HL-60/S4 (cell line): ENCODE measurements around the gene C3orf52.

Experiments used
- in situ Hi-C: fragments of 300-500 bp; cut with MboI; formaldehyde crosslinking; loops from 2 replicates; pipeline ENCODE4 v1.14.3; 2022; ENCODE audit warnings: low sequenced_read_pairs

C3orf52 gene

DNA sequence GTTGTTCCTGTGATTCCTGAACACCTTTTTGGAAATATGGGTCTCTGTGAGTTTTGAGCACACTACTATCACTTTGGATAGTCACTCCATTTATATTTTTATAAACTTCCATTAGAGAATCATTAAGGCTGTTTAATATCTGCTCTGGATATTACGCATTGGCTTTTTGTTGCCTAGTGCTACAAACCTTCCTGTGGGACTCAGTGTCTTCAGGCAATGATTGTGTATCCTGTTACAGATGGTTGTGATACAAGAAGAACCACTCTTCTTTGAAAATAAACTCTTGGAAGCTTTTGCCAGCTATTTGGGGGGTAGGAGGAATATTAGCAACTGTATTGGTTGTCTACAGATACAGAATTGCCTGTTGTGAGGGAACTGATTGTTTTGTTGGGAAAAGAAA lies 31.2 kb downstream of the C3orf52 start:
- in situ Hi-C loops = loop anchor here (25.0 kb wide), 1 partner anchor 170 kb away; the partner anchor contains the start of gene SLC9C1

DNA sequence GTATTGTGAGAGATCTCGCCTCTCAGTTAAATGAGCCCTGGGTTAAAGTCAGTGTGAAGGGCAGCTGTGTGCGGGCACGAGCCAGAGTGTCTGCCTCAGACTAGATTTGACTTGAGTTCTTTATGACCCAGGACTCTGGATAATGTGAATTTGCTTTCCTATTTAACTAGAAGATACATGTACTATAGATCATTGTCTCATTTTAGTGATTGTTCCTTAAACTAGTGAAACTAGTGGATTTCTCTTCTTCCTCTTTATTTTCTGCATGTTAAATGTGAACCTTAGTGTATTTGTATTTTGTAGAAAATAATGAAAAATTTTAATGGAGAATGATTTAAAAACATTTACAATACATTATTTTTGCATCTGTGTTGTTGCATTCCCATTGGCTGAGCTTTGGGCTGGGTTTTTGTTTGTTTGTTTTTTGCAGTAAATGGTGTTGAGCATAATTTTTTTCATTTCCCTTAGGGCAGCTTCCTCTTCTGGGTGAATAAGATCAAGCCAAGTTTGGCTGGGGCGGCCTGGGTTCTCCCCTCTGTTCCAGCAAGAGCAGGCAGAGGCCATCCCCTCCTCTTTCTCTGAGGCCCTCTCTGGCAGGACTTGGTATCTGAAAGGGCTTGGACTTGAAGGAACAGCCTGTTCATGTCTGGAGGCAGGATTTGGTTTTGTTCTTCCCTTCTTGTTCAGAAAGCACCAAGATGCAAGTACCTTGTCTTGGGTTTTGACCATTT lies 31.8 kb downstream of the C3orf52 start:
- in situ Hi-C loops = loop anchor here (25.0 kb wide), 1 partner anchor 169 kb away; the partner anchor contains the start of gene SLC9C1

DNA sequence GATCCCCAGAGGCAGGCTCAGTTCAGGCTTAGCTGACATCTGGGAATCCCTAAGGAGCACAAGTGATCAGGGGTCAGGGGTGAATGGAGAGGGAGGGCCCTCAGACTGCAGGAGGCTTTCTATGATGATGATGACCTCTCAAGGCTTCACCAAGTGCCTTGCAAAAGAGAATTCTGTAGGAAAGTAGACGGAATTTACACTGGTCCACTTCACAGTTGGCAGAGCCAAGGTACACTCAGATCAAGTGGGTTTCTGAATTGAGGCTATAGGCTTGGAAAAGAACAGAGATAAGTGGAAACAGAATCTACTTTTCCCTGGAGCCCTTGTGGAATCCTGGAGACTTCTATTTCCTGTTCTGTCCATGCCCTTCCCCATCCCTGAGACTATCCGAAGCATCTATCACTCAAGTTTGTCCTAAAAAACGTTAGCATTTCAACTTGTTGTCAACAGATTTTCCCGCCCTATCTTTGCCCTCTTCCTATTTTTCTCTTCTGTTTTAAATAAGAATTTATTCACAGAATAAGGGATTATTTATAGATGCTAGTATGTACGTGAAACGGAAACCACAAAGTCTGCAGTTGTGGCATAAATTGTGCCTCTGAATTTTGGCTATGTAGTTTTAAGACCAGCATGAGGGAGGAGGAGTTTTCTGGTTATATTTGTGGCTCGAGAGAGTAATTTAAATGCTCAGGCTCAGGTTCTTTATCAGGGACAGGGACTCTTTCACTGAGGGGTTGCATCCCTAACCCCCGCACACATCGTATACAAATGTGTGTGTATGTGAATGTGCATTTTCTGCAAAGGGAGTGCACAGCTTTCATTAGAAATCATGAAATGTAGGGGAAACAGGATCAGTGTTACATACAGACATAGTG lies 34.0 kb downstream of the C3orf52 start:
- in situ Hi-C loops = loop anchor here (10.0 to 25.0 kb wide), 2 partner anchors 167 to 405 kb away; partner anchors contain the start of gene SLC9C1

GRCh38 chr3:112121577-112122547 lies 35.7 kb downstream of the C3orf52 start:
- in situ Hi-C loops = loop anchor here (10.0 to 25.0 kb wide), 2 partner anchors 165 to 403 kb away; partner anchors contain the start of gene SLC9C1

DNA sequence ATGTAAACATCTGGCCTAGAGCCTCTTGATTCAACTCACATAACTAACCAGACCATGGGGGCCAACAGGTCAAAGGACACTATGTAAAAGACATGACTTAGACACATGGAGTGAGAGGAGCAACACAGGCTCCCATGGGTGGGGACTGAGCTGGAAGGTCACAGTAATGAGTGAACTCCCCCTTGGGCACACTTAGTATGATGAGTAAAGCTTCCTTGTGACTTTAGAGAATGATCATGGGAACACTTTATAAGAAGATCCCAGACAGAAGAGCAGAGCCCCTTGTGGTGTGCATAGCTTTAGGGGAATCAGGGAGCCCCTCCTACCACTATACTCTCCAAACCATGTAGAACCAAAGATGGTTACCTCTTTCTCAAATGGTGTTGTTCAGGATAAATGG lies 36.7 kb downstream of the C3orf52 start:
- in situ Hi-C loops = loop anchor here (10.0 to 25.0 kb wide), 2 partner anchors 164 to 402 kb away; partner anchors contain the start of gene SLC9C1

DNA sequence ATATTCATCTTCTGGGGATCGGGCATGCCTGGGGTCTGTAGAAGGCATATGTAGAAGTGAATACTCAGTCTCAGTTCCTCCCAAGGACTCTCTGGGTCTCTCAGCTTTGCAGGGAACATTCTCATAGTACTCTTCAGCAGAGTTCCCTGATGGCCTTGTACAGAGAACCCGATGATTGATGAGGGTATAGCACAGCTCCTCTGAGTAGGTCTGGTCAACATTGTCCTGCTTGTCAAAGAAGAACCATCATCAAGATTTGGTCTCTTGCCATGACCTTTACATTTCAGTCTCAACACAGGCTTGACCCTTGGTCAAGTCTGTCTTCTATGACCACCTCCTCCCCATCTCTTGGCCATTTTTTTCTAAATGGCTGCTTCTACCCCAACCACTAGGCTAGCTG lies 37.4 kb downstream of the C3orf52 start:
- in situ Hi-C loops = loop anchor here (10.0 to 25.0 kb wide), 2 partner anchors 164 to 401 kb away; partner anchors contain the start of gene SLC9C1

DNA sequence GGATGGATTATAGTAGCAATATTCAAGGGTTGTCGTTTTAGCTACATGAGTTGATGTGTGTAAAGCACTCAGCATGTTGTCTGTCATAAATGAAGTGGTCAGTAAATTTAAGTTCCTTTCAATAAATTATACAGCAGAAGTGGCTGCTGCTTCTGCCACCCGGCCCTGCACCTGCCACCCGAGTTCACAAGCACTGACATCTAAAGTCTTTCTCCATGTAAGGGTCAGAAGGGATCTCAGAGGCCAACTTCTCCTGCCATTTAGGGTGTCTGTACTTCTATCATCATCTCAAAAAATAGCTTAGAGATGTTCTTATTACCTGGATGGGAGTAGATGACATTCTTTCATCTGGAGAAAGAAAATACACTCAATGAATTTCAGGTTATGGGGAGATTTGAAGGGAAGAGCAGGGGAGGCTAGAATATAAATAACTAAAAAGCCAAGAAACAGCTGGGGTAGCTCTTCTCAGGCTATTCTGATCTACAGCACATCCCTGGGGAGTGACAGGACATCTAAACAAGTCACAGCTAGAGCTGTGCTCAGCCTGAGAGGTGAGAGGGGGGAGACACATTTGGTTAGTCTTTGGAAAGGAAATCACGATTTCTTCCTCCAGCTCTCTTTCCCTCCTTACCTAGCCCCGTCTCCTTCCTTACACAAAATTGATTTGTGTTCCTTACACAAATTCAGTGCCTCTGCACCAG lies 38.9 kb downstream of the C3orf52 start:
- in situ Hi-C loops = loop anchor here (10.0 to 25.0 kb wide), 2 partner anchors 162 to 400 kb away; partner anchors contain the start of gene SLC9C1

DNA sequence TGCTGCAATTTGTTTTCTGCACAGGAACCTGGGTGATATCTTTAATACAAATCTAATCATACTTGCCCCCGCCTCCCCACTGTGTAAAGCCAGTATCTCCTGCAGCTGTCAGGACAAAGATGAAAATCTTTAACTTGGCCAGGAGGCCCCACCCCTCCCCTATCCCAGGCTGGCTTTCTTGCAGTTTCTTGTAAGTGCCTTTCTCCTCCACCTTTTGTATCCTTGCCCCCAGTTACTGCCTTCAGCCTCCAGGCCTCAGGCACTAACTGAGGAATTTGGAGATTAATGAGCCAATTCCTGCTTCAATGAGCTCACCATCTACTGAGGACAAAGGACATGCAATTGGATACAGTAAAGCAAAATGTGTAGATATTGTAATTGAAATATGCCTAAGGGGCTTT lies 40.3 kb downstream of the C3orf52 start:
- in situ Hi-C loops = loop anchor here (10.0 kb wide), 1 partner anchor 398 kb away; no protein-coding TSS in a partner anchor

- in situ Hi-C loops = loop anchor here (10.0 kb wide), 1 partner anchor 397 kb away; no protein-coding TSS in a partner anchor
Measured at GRCh38 chr3:112127522-112128494, 41.6 kb downstream of the C3orf52 start.

DNA sequence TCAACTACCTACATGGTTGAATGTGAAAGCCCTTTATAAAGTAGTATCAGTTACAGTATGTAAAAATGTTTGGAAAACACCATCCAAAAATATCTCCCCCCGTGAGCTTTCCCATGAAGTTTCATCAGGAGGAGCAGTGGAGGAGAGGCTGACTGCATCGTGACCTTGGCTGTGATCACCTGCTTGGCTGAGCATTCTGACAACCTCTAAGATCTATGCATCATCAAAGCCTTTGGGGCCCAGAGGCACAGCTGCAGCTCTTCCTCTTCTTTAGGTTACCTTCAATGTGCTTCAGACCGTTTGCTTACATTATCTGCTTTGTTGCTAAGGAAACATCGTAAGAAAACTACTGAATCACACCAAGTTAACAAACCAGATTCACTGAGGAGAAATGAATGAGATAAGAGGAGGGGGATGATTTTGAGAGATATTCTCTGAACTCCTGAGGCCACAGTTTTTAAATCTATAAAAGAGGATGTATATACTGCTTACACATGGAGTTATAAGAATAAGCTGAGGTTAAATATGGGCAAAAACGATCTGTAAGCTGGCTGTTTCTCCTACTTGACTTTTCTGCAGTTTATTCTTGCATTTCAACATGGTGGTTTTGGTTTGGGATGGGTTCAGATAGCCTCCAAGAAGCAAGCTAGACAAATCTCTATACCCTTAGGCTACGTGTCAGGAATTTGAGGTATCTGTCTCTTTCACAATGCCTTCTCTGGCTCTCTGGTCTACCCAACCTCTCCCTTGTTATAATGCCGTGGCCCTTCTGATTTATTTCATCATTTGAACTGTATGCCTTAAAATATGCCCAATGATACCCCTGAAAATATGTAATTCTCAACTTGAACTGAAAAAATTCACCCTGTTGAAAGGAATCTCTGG lies 42.9 kb downstream of the C3orf52 start:
- in situ Hi-C loops = loop anchor here (10.0 kb wide), 1 partner anchor 396 kb away; no protein-coding TSS in a partner anchor

- in situ Hi-C loops = loop anchor here (10.0 kb wide), 1 partner anchor 395 kb away; no protein-coding TSS in a partner anchor
Measured at GRCh38 chr3:112129925-112130637, 43.9 kb downstream of the C3orf52 start.

DNA sequence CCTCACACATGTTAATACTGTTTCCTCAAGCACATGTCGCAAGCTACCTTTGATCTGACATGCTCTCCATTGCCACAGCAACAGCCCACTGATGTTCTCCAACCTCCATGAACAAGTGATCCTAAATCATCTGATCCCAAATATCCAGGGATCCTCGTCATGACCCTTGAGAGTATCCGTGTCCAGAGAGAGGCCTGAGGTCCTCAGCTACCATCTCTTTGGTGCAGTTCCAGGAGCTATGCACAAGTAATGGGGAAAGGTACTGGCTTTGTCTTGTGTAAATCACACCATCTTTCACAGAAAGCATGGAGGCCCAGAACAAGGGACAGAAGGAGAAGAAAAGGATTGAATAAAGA lies 44.4 kb downstream of the C3orf52 start:
- in situ Hi-C loops = no loop called here

GRCh38 chr3:112131111-112131510 lies 44.9 kb downstream of the C3orf52 start:
- in situ Hi-C loops = no loop called here

DNA sequence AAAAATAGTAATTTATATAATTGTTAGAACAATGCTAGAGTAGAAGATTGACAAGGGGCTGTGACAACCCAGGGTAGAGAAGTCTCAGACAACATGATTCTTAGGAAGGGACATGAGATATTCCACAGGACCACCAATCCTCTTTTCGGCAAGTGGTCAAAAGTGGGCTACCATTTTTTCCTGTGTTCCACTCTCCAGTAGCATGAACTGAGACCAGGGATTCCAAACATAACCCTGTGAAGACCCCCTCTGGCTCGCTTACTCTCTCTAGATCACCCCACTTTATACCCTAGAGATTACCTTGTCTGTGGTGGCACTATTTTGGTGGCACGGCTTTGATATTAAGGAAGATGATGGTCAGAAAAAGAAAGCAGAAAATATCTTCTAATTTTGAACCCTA lies 45.9 kb downstream of the C3orf52 start:
- in situ Hi-C loops = no loop called here

DNA sequence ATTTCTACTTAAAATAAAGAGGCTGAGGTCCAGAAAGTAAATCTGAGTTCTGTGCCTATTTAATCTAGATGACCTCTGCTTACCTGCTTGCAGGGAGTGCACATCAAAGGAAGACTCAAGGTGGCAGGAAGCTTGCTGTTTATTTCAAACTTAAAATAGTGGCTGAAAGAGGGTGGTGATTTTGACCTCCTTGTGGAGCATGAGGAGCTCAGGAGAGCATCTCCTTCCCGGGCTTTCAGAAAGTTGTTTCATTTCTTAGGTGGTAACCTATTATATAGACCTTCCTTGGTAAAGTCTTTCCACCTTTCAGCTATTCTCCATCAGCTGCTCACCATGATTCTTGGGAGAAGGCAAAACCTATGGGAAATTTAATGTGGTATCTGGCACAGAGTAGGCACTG lies 46.4 kb downstream of the C3orf52 start:
- in situ Hi-C loops = no loop called here

DNA sequence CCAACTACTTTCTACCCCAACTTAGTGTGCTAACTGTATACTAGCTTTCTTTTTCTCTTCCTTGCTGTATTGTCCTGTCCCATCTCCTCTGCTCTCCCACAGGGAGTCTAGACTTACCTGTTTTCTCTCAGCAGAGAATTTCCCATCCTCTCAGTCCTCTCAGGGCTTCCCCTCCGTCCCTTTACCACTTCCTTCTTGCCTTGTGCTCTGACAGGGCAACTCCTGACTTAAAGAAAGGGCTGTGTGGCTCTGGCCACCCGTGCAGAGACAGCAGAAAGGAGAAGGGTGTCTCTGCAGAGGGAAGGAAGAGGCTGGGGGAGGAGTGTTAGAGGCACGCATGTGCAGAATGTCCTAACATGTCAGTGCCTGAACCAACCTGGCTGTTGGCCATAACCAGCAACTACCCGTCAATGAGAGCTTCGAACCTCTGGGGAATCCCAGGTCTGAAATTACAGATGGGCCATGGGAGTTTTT lies 46.8 kb downstream of the C3orf52 start, which contains the start of gene GCSAM:
Gene GCSAM (minus strand): TSS at position 274 of the 474 bp plus-strand sequence. CDS start 128 bp downstream, at position 146.
- in situ Hi-C loops = no loop called here
